Neural cell (in vitro differentiated cells): ENCODE data around the gene CALHM5. TPM values are rescaled to one million over a fixed set of nuclear protein-coding genes. Genes with fewer than 3 reads are reported as not detected.

Source experiments
- H2AFZ ChIP-seq: fragments of 200-600, 300-800 bp; sonication (generic), shearing (Covaris generic); 2 replicates; pipeline ENCODE4 v1.6.0; 2014; ENCODE audit warnings: low read depth, mild to moderate bottlenecking, antibody characterized with exemption, low read length, moderate library complexity
- H3F3A ChIP-seq: fragments of 200-600 bp; shearing (Covaris generic); 2 replicates; pipeline ENCODE4 v1.6.1; 2016; ENCODE audit warnings: mild to moderate bottlenecking, moderate library complexity, mixed read lengths, antibody characterized with exemption, low read length; ENCODE audit not compliant: insufficient read depth, poor library complexity, severe bottlenecking
- H3K27ac ChIP-seq: fragments of 200-600, 300-800 bp; sonication (generic), shearing (Covaris generic); 2 replicates; pipeline ENCODE4 v1.5.1; 2014; ENCODE audit warnings: mild to moderate bottlenecking, low read length, moderate library complexity
- H3K27me3 ChIP-seq: fragments of 300-800, 200-600 bp; sonication (generic), shearing (Covaris generic); 2 replicates; pipeline ENCODE4 v1.6.0; 2014; ENCODE audit warnings: mild to moderate bottlenecking, low read depth, low read length, moderate library complexity; ENCODE audit not compliant: insufficient read depth
- H3K36me3 ChIP-seq: fragments of 300-800, 200-600 bp; sonication (generic), shearing (Covaris generic); 2 replicates; pipeline ENCODE4 v1.5.1; 2014; ENCODE audit warnings: mild to moderate bottlenecking, antibody characterized with exemption, low read length, moderate library complexity; ENCODE audit not compliant: insufficient read depth
- H3K4me2 ChIP-seq: fragments of 300-800, 200-600 bp; sonication (generic), shearing (Covaris generic); 2 replicates; pipeline ENCODE4 v1.6.0; 2014; ENCODE audit warnings: mild to moderate bottlenecking, low read length
- H3K4me3 ChIP-seq: fragments of 300-800, 200-600 bp; sonication (generic), shearing (Covaris generic); 2 replicates; pipeline ENCODE4 v1.5.1; 2014; ENCODE audit warnings: mild to moderate bottlenecking, low read length, moderate library complexity
- H3K79me2 ChIP-seq: fragments of 200-600 bp; shearing (Covaris generic); replicated peaks from 2 replicates; pipeline ENCODE4 v1.6.0; 2014; ENCODE audit warnings: mild to moderate bottlenecking, low read length, moderate library complexity; ENCODE audit not compliant: insufficient read depth
- H3K9ac ChIP-seq: fragments of 300-800, 200-600 bp; sonication (generic), shearing (Covaris generic); 2 replicates; pipeline ENCODE4 v1.6.1; 2016; ENCODE audit warnings: mild to moderate bottlenecking, low read length, mixed read lengths
- H3K9me2 ChIP-seq: fragments of 200-600 bp; shearing (Covaris generic); 2 replicates; pipeline ENCODE4 v1.6.1; 2016; ENCODE audit warnings: mild to moderate bottlenecking, low read length, mixed read lengths; ENCODE audit not compliant: insufficient read depth
- H3K9me3 ChIP-seq: fragments of 200-600, 300-800 bp; sonication (generic), shearing (Covaris generic); 2 replicates; pipeline ENCODE4 v1.6.1; 2016; ENCODE audit warnings: mild to moderate bottlenecking, mixed run types, low read length, moderate library complexity, mixed read lengths
- H4K20me1 ChIP-seq: fragments of 200-600 bp; shearing (Covaris generic); 2 replicates; pipeline ENCODE4 v1.6.1; 2016; ENCODE audit warnings: mild to moderate bottlenecking, mixed run types; ENCODE audit not compliant: insufficient read depth
- EP300 ChIP-seq: fragments of 450-650 bp; conservative IDR thresholded peaks from 2 replicates; pipeline ENCODE4 v1.6.1; 2014; ENCODE audit warnings: antibody characterized with exemption, mild to moderate bottlenecking, moderate library complexity; ENCODE audit not compliant: poor library complexity, severe bottlenecking
- EZH2 ChIP-seq: fragments of 200-600, 300-800 bp; shearing (Covaris generic), sonication (generic); IDR thresholded peaks from 2 replicates; pipeline ENCODE4 v1.6.1; 2014; ENCODE audit warnings: antibody characterized with exemption, low read length, borderline replicate concordance, mild to moderate bottlenecking; ENCODE audit not compliant: insufficient read depth, poor library complexity, severe bottlenecking
- MXI1 ChIP-seq: fragments of 450-650 bp; conservative IDR thresholded peaks from 2 replicates; pipeline ENCODE4 v1.6.1; 2014; ENCODE audit warnings: antibody characterized with exemption, mild to moderate bottlenecking; ENCODE audit not compliant: poor library complexity, severe bottlenecking
- POLR2AphosphoS5 ChIP-seq: IDR thresholded peaks from 2 replicates; pipeline ENCODE4 v1.6.1; 2012
- RAD21 ChIP-seq: fragments of 450-650 bp; conservative IDR thresholded peaks from 2 replicates; pipeline ENCODE4 v1.6.1; 2014; ENCODE audit warnings: antibody characterized with exemption, mild to moderate bottlenecking, moderate library complexity
- SMC3 ChIP-seq: fragments of 450-650 bp; conservative IDR thresholded peaks from 2 replicates; pipeline ENCODE4 v1.6.1; 2014; ENCODE audit warnings: antibody characterized with exemption, mild to moderate bottlenecking, moderate library complexity; ENCODE audit not compliant: poor library complexity
- TAF1 ChIP-seq: IDR thresholded peaks from 2 replicates; pipeline ENCODE4 v1.6.1; 2012; ENCODE audit warnings: low read depth
- polyA plus RNA-seq: library from polyadenylated mRNA; depleted of rRNA; stranded (reverse); fragments of >200 nt; gene quantifications from 2 replicates; pipeline ENCODE4 v1.2.3, GENCODE V29; 2014
- TF ChIP-seq, protein P1 (sequence below): IDR thresholded peaks from 2 replicates; pipeline ENCODE4 v1.6.1; 2012; ENCODE audit warnings: borderline replicate concordance
- TF ChIP-seq, protein P2 (sequence below): fragments of 450-650 bp; IDR thresholded peaks from 2 replicates; pipeline ENCODE4 v1.5.1; 2014; ENCODE audit warnings: antibody characterized with exemption, mild to moderate bottlenecking, moderate library complexity; ENCODE audit not compliant: poor library complexity, severe bottlenecking

The CALHM5 gene
- polyA plus RNA-seq, 1 donor from 2014 or later, result 0.07 TPM

DNA sequence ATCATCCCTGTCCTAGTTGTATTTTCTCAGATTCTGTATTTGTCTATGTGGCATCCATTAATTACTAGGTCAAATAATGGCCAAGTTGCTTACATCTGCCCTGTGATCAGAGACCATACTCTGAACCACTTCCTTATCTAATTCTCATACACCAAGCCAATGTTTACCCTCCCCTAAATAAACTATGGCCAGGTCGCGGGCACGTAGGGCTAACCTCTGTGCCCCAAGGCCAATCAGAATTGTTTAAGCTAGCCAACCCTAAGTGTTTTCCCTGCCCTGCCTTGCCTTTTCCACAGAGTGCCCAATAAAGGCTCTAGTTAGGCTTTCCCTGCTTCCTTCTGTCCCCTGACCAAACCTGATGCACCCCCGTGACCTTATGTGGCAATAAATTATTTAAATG lies 39.4 kb downstream of the CALHM5 start:
- no peaks in the 10 kb centered on the region for H3K36me3 ChIP-seq
- H3K4me3 ChIP-seq, result no peak overlapping the region
- no peaks in the 10 kb centered on the region for H3K9me2 ChIP-seq
- no peaks in the 10 kb centered on the region for H3F3A ChIP-seq
- H2AFZ ChIP-seq, result no peak overlapping the region
- H3K9ac ChIP-seq, result no peak overlapping the region
- no peaks in the 10 kb centered on the region for H3K79me2 ChIP-seq
- H3K4me2 ChIP-seq, result no peak overlapping the region
- no peak for TF ChIP-seq TAF1
- no peak for TF ChIP-seq SMC3
- TF ChIP-seq, protein P1, sequence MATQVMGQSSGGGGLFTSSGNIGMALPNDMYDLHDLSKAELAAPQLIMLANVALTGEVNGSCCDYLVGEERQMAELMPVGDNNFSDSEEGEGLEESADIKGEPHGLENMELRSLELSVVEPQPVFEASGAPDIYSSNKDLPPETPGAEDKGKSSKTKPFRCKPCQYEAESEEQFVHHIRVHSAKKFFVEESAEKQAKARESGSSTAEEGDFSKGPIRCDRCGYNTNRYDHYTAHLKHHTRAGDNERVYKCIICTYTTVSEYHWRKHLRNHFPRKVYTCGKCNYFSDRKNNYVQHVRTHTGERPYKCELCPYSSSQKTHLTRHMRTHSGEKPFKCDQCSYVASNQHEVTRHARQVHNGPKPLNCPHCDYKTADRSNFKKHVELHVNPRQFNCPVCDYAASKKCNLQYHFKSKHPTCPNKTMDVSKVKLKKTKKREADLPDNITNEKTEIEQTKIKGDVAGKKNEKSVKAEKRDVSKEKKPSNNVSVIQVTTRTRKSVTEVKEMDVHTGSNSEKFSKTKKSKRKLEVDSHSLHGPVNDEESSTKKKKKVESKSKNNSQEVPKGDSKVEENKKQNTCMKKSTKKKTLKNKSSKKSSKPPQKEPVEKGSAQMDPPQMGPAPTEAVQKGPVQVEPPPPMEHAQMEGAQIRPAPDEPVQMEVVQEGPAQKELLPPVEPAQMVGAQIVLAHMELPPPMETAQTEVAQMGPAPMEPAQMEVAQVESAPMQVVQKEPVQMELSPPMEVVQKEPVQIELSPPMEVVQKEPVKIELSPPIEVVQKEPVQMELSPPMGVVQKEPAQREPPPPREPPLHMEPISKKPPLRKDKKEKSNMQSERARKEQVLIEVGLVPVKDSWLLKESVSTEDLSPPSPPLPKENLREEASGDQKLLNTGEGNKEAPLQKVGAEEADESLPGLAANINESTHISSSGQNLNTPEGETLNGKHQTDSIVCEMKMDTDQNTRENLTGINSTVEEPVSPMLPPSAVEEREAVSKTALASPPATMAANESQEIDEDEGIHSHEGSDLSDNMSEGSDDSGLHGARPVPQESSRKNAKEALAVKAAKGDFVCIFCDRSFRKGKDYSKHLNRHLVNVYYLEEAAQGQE, result no peak
- TF ChIP-seq, protein P2, sequence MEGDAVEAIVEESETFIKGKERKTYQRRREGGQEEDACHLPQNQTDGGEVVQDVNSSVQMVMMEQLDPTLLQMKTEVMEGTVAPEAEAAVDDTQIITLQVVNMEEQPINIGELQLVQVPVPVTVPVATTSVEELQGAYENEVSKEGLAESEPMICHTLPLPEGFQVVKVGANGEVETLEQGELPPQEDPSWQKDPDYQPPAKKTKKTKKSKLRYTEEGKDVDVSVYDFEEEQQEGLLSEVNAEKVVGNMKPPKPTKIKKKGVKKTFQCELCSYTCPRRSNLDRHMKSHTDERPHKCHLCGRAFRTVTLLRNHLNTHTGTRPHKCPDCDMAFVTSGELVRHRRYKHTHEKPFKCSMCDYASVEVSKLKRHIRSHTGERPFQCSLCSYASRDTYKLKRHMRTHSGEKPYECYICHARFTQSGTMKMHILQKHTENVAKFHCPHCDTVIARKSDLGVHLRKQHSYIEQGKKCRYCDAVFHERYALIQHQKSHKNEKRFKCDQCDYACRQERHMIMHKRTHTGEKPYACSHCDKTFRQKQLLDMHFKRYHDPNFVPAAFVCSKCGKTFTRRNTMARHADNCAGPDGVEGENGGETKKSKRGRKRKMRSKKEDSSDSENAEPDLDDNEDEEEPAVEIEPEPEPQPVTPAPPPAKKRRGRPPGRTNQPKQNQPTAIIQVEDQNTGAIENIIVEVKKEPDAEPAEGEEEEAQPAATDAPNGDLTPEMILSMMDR, result no peak
- TF ChIP-seq EP300, result no peak
- TF ChIP-seq EZH2, result no peak
- no peak for TF ChIP-seq POLR2AphosphoS5
- H4K20me1 ChIP-seq, result no peaks in the 10 kb centered on the region
- H3K27ac ChIP-seq, result no peak overlapping the region
- no peaks in the 10 kb centered on the region for H3K9me3 ChIP-seq
- H3K27me3 ChIP-seq, result no peaks in the 10 kb centered on the region

DNA sequence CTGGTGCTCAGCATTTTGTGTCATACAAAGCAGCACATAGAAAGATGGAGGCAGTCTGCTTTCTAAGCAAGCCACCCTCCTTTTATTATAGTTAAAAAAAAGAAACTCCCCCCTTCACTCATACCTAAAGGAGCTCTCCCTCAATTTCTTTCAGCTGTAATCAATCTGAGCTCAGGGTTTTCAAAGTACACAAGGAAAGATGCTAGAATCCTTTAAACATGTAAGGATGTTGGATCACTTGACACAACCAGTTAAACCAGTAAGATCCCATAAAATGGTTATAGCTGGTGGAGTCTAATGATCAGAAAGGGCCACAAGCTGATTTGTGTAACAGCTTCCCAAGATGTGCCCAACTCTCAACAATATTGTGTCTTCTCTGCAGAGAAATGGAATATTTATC lies 42.0 kb downstream of the CALHM5 start, which contains the start of gene CALHM4:
CALHM4 (plus strand) TSS at position 301 of the 400 bp plus-strand sequence; CDS start at position 344, 43 bp downstream.
- H3K4me3 ChIP-seq, result no peak within 1 kb of the TSS
- H2AFZ ChIP-seq, result no peak within 1 kb of the TSS

More for the DNA sequence above, 42.0 kb downstream of the CALHM5 start, which contains the start of gene CALHM4:
- no peaks in the 10 kb centered on the region for H3K79me2 ChIP-seq
- H3K9me3 ChIP-seq, result no peaks in the 10 kb centered on the region
- no peaks in the 10 kb centered on the region for H4K20me1 ChIP-seq
- H3K36me3 ChIP-seq, result no peaks in the 10 kb centered on the region
- H3K27me3 ChIP-seq, result no peaks in the 10 kb centered on the region
- no peak within 1 kb of the TSS for H3K4me2 ChIP-seq
- no peak within 1 kb of the TSS for H3K27ac ChIP-seq
- H3K9me2 ChIP-seq, result no peaks in the 10 kb centered on the region
- H3F3A ChIP-seq, result no peaks in the 10 kb centered on the region
- H3K9ac ChIP-seq, result no peak within 1 kb of the TSS
- TF ChIP-seq, protein P1, result no peak
- TF ChIP-seq TAF1, result no peak
- no peak for TF ChIP-seq SMC3
- TF ChIP-seq EZH2, result no peak
- TF ChIP-seq POLR2AphosphoS5, result no peak
- TF ChIP-seq, protein P2, result no peak
- no peak for TF ChIP-seq MXI1
- no peak for TF ChIP-seq RAD21
- no peak for TF ChIP-seq EP300
